Ascending aorta (tissue), 2 donors: ENCODE data around the gene CRTC3. TPM values are rescaled to one million over a fixed set of nuclear protein-coding genes. Genes with fewer than 3 reads are reported as not detected.
A peak's percentile ranks its signal among the peaks of the same experiment; 100 is the strongest.

Experiments used
- DNase-seq, 2 donors: peaks; one replicate each; pipeline ENCODE4 v3.0.0-alpha.2; 2019; ENCODE audit warnings: low spot score in 2 of 2
- H3K27ac ChIP-seq, 2 donors: fragments of 200-600 bp; sonication (generic); one replicate each; pipeline ENCODE4 v1.5.1; 2016 to 2017; ENCODE audit warnings: mild to moderate bottlenecking in 1 of 2
- H3K27me3 ChIP-seq: fragments of 200-600 bp; sonication (generic); one replicate; pipeline ENCODE4 v1.5.1; 2017
- H3K36me3 ChIP-seq, 2 donors: fragments of 200-600 bp; sonication (generic); one replicate each; pipeline ENCODE4 v1.5.1; 2016
- H3K4me1 ChIP-seq, 2 donors: fragments of 200-600 bp; sonication (generic); one replicate each; pipeline ENCODE4 v1.5.1; 2016 to 2017; ENCODE audit warnings: mild to moderate bottlenecking in 1 of 2
- H3K4me3 ChIP-seq, 2 donors: fragments of 200-600 bp; sonication (generic); one replicate each; pipeline ENCODE4 v1.5.1; 2016 to 2017; ENCODE audit warnings: mild to moderate bottlenecking in 1 of 2
- H3K9me3 ChIP-seq, 2 donors: fragments of 200-600 bp; sonication (generic); one replicate each; pipeline ENCODE4 v1.5.1; 2016
- CTCF ChIP-seq, 3 experiments: fragments of 200-600 bp in 2 of 3; fragments of 450-650 bp in 1 of 3; sonication (generic) in 2 of 3; IDR thresholded peaks; one replicate each; pipeline ENCODE4 v1.5.1; 2016 to 2019; ENCODE audit warnings: antibody characterized with exemption in 3 of 3, mild to moderate bottlenecking in 1 of 3, moderate library complexity in 1 of 3
- intact Hi-C: fragments of 100-400 bp; cut with DNase I; formaldehyde crosslinking; loops from one replicate; pipeline ENCODE4 v1.15.1; 2023
- total RNA-seq: library from RNA; depleted of rRNA; stranded (reverse); fragments of >200 nt; gene quantifications from one replicate; pipeline ENCODE4 v1.1.0, GENCODE V29; 2016

Gene CRTC3
- 35.5 TPM for total RNA-seq

- DNase-seq = peak in 1 of 2 donors; percentile 75
- no peak for TF ChIP-seq CTCF (IDR thresholded peaks at IDR 0.05)
- H3K9me3 ChIP-seq = no peaks in the 10 kb centered on the region
- H3K27me3 ChIP-seq = no peaks in the 10 kb centered on the region
- peak within 1 kb of the TSS; percentile 88 to 95 for H3K27ac ChIP-seq
- H3K4me1 ChIP-seq = peaks cover 6 to 20% of the 10 kb centered on the region in 2 donors
- H3K36me3 ChIP-seq = no peaks in the 10 kb centered on the region
- intact Hi-C loops = loop anchor here (1.0 to 10.0 kb wide), 3 partner anchors 24 to 355 kb away; partner anchors contain the start of gene FES
- H3K4me3 ChIP-seq = peak within 1 kb of the TSS; percentile 86 to 90
Observed at GRCh38 chr15:90529371-90530249, at the start of gene CRTC3. TSS of gene CRTC3 (plus strand) at chr15:90529923. CDS start at chr15:90530072, 149 bp downstream.

- TF ChIP-seq CTCF (IDR thresholded peaks at IDR 0.05) = no peak
- intact Hi-C loops = no loop called here
- Histone ChIP-seq H3K27ac (peak overlapping the region; percentile 47 to 49), H3K27me3 (no peaks in the 10 kb centered on the region), H3K4me3 (no peak overlapping the region), H3K4me1 (peaks cover 0 to 4% of the 10 kb centered on the region in 2 donors), H3K9me3 (no peaks in the 10 kb centered on the region), H3K36me3 (peaks cover 66 to 79% of the 10 kb centered on the region in 2 donors)
- no peak for DNase-seq
Observed at GRCh38 chr15:90481023-90481422, 48.7 kb upstream of the CRTC3 start.

GRCh38 chr15:90482124-90483011 lies 47.4 kb upstream of the CRTC3 start:
- intact Hi-C loops = loop anchor here (1.0 to 2.0 kb wide), 2 partner anchors 120 to 162 kb away; no protein-coding TSS in a partner anchor
- no peak for DNase-seq
- H3K4me3 ChIP-seq = no peak overlapping the region
- TF ChIP-seq CTCF (IDR thresholded peaks at IDR 0.05) = peak; percentile 61 to 76 (median 62)
- no peaks in the 10 kb centered on the region for H3K27me3 ChIP-seq
- no peaks in the 10 kb centered on the region for H3K9me3 ChIP-seq
- H3K36me3 ChIP-seq = peaks cover 74 to 79% of the 10 kb centered on the region in 2 donors
- H3K27ac ChIP-seq = peak overlapping the region; percentile 47 to 49
- H3K4me1 ChIP-seq = peaks cover 0 to 4% of the 10 kb centered on the region in 2 donors

GRCh38 chr15:90483012-90483307 lies 46.8 kb upstream of the CRTC3 start:
- no peak for DNase-seq
- H3K9me3 ChIP-seq = no peaks in the 10 kb centered on the region
- no peaks in the 10 kb centered on the region for H3K27me3 ChIP-seq
- TF ChIP-seq CTCF (IDR thresholded peaks at IDR 0.05) = no peak
- peaks cover 0 to 4% of the 10 kb centered on the region in 2 donors for H3K4me1 ChIP-seq
- intact Hi-C loops = loop anchor here (2.0 kb wide), 1 partner anchor 120 kb away; no protein-coding TSS in a partner anchor
- H3K27ac ChIP-seq = no peak overlapping the region
- H3K36me3 ChIP-seq = peaks cover 74 to 79% of the 10 kb centered on the region in 2 donors
- H3K4me3 ChIP-seq = no peak overlapping the region

GRCh38 chr15:90483637-90484036 lies 46.1 kb upstream of the CRTC3 start:
- peaks cover 0 to 4% of the 10 kb centered on the region in 2 donors for H3K4me1 ChIP-seq
- H3K36me3 ChIP-seq = peaks cover 68 to 79% of the 10 kb centered on the region in 2 donors
- no peaks in the 10 kb centered on the region for H3K27me3 ChIP-seq
- no peak overlapping the region for H3K27ac ChIP-seq
- no peaks in the 10 kb centered on the region for H3K9me3 ChIP-seq
- no peak for TF ChIP-seq CTCF (IDR thresholded peaks at IDR 0.05)
- DNase-seq = no peak
- H3K4me3 ChIP-seq = no peak overlapping the region
- intact Hi-C loops = loop anchor here (2.0 kb wide), 1 partner anchor 121 kb away; no protein-coding TSS in a partner anchor
